Testis (tissue), 2 donors: ENCODE results near the gene CALML3.

ENCODE experiments used
- POLR2A ChIP-seq: fragments of 450-650 bp; IDR thresholded peaks from one replicate; pipeline ENCODE4 v1.6.1; 2017; ENCODE audit warnings: antibody characterized with exemption, mild to moderate bottlenecking, moderate library complexity
- TF ChIP-seq, protein P1 (sequence below), 3 experiments: fragments of 450-650 bp in 2 of 3; fragments of 200-600 bp in 1 of 3; sonication (generic) in 1 of 3; IDR thresholded peaks; one replicate each; pipeline ENCODE4 v1.5.1; 2016 to 2019; ENCODE audit warnings: antibody characterized with exemption in 3 of 3, mild to moderate bottlenecking in 2 of 3, moderate library complexity in 1 of 3

DNA sequence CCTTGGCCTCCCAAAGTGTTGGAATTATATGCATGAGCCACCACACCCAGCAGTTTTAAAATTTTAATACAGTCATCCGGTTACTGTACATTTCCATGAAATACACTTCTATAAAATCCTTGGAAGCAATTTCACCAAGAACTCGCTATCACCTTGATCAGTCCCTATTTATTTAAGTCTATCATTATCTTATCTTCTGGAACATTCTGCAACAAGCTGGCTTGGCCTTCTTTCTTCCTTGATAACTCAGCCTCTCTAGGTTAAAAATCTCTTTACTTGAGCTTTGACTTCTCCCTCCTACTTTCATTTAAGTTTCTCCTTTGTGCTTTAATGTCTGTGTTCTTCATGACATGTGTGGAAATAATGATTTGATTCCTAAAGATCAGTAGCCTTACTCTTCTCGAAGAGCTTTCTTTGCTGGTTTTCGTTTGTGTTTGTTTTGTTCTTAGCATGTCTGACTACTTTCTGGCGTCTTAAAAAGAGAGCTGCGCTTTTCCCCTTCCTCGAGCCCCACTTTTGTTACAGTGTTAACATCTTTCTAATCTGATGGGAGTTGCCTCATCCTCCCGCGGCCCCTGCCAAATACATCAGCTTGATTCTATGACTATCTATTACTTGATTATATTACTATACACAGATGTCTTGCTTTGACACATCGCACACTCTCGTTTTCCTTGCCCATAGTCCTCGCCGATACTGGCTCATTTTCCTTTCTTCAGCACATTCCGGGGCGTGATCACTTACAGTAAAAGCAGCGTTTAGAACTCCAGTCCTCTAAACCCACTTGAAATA, 14.3 kb upstream of the CALML3 start:
- TF ChIP-seq, protein P1, sequence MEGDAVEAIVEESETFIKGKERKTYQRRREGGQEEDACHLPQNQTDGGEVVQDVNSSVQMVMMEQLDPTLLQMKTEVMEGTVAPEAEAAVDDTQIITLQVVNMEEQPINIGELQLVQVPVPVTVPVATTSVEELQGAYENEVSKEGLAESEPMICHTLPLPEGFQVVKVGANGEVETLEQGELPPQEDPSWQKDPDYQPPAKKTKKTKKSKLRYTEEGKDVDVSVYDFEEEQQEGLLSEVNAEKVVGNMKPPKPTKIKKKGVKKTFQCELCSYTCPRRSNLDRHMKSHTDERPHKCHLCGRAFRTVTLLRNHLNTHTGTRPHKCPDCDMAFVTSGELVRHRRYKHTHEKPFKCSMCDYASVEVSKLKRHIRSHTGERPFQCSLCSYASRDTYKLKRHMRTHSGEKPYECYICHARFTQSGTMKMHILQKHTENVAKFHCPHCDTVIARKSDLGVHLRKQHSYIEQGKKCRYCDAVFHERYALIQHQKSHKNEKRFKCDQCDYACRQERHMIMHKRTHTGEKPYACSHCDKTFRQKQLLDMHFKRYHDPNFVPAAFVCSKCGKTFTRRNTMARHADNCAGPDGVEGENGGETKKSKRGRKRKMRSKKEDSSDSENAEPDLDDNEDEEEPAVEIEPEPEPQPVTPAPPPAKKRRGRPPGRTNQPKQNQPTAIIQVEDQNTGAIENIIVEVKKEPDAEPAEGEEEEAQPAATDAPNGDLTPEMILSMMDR (IDR thresholded peaks at IDR 0.05), result no peak
- TF ChIP-seq POLR2A, result no peak
